GM13976 (cell line): ENCODE results near the gene PFDN2.

Experiments
- DNase-seq: peaks from one replicate; pipeline ENCODE4 v3.0.0; 2012; ENCODE audit warnings: low spot score
- CTCF ChIP-seq: IDR thresholded peaks from 2 replicates; pipeline ENCODE4 v1.5.1; 2012; ENCODE audit warnings: borderline replicate concordance, mild to moderate bottlenecking; ENCODE audit not compliant: insufficient read depth; ENCODE audit errors: extremely low read depth, missing control alignments, control extremely low read depth
- in situ Hi-C: fragments of 300-500 bp; cut with MboI; formaldehyde crosslinking; loops from one replicate; pipeline ENCODE4 v1.12.0; 2022; ENCODE audit warnings: low sequenced_read_pairs, mixed read lengths, inconsistent platforms; ENCODE audit not compliant: unreplicated experiment

Gene PFDN2

GRCh38 chr1:161054805-161055204, 63.0 kb downstream of the PFDN2 start:
- in situ Hi-C loops = no loop called here
- TF ChIP-seq CTCF = no peak
- no peak for DNase-seq

- in situ Hi-C loops = no loop called here
- no peak for DNase-seq
- TF ChIP-seq CTCF = no peak
Observed at GRCh38 chr1:161054232-161054631, 63.6 kb downstream of the PFDN2 start.

- no peak for DNase-seq
- in situ Hi-C loops = no loop called here
- no peak for TF ChIP-seq CTCF
Observed at GRCh38 chr1:161052899-161053298, 64.9 kb downstream of the PFDN2 start.

GRCh38 chr1:161051219-161051618, 66.6 kb downstream of the PFDN2 start:
- DNase-seq = no peak
- in situ Hi-C loops = no loop called here
- TF ChIP-seq CTCF = no peak
